ENCODE measurements around the gene CLEC4E.
"Not testable (repeated sequence)": the region's sequence is repeated elsewhere in the genome, so short reads cannot be mapped to it uniquely, and the experiment has no call there.

CLEC4E gene

GRCh38 chr12:8537820-8538219 lies 2.9 kb downstream of the CLEC4E start:
- not testable (repeated sequence) for DNase-seq

GRCh38 chr12:8532045-8532444 lies 8.7 kb downstream of the CLEC4E start:
- DNase-seq = no peak

- DNase-seq = no peak
These were observed 13.2 kb downstream of the CLEC4E start for GRCh38 chr12:8527250-8528130.

DNA sequence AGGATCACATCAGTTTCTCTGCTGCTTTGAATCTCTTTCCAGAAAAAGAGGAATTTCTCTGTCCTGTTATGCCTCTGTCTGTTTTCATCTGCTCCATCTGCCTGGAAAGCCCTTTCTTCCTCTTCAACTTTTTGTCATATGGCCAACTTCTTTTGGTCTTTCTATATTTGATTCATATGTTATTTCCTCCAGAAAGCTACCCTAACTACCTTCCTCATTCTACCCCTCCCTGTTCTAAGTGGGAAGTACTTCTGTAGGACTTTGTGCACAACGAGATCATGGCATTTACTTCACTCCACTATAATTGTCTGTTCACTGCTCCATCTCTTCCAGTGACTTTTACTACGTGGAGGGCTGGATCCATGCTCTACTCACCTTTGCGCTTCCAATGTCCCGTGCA lies 21.5 kb downstream of the CLEC4E start:
- peak; percentile 30 to 60 for DNase-seq

- DNase-seq = no peak
These were observed 22.7 kb downstream of the CLEC4E start for GRCh38 chr12:8517971-8518370.

DNA sequence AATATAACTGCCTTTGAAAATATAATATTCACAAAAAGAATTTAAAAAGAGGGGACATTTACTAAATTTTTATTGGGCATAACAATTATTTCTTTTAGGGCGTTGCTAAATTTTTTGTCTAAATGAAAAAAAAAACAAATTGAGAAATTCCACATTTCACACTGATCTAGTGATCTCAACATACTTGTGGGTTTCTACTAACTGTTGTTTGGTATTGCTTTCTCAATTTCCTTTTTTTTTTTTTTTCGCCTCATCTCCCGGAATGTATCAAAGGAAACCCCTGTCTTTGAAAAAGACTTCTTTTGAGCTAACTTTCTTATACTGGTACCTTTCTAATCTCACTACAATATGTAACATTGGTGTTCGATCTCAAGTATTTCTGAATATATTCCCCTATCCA lies 27.4 kb downstream of the CLEC4E start, which contains the start of gene CLEC4D:
TSS of gene CLEC4D (plus strand) at position 248 of the 400 bp plus-strand sequence. CDS start 230 bp downstream, outside the sequence.
- peak; percentile 16 to 86 for DNase-seq

- DNase-seq = peak in 1 of 2 donors; percentile 13
These were observed 31.5 kb downstream of the CLEC4E start for GRCh38 chr12:8508910-8509841.

DNA sequence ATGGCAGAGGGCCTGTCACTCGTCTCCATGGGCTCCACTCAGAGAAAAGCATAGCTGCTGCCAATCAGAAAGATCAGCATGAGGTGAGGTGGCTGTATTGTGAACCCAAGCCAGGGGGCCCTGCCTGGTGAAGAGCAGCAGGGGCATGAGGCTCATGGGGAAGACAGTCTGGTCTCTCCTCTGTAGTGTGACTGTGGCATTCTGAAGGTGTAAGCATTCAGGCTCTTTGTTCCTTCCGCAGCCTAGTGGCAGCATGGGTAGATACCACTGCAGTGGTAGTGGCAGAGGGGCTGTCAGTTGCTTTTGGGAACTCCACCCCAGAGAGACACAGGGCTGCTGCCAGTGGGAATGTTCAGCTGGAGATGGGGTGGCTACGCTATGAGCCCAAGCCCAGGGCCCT lies 32.5 kb downstream of the CLEC4E start:
- no peak for DNase-seq

GRCh38 chr12:8507596-8507995 lies 33.1 kb downstream of the CLEC4E start:
- peak; percentile 57 to 72 for DNase-seq

DNA sequence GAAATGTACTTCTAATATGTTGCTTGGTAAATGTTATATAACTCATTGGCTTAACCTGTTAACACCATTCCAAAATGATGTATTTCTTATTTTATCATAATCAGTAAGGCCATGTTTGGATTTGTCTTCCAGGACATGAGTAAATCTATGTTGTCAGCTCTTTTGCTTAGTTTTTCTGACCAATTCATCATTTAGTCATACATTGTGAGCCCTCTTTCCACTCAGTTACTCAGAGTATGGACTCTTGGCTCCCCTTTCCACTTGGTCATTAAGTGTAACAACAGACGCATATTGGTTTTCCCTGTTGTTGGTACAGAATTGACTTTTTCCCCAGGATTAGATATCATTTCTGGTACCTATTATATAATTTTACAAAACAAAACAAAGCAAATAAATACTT lies 36.4 kb downstream of the CLEC4E start:
- no peak for DNase-seq

DNA sequence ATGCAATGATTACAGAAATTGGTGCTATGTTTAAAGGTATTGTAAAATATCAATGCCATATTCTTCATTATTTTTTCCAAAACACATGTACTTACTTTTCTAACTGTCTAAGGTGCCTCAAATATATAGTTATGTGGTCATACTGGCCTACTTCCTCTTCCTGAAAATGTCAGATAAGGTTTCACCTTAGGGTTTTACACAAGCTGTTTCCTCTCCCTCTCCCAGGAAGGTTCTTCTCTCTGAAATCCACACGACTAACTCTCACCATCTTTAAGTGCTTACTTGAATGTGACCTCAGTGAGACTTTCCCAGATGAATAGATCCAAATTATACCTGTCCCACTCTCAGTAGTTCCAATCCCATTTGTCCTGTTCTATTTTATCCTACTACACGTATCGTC lies 39.0 kb downstream of the CLEC4E start:
- DNase-seq = no peak

GRCh38 chr12:8499616-8500015 lies 41.1 kb downstream of the CLEC4E start:
- DNase-seq = peak in 1 of 2 donors; percentile 23

- not testable (repeated sequence) for DNase-seq
These were observed 44.6 kb downstream of the CLEC4E start for GRCh38 chr12:8496074-8496473.

DNA sequence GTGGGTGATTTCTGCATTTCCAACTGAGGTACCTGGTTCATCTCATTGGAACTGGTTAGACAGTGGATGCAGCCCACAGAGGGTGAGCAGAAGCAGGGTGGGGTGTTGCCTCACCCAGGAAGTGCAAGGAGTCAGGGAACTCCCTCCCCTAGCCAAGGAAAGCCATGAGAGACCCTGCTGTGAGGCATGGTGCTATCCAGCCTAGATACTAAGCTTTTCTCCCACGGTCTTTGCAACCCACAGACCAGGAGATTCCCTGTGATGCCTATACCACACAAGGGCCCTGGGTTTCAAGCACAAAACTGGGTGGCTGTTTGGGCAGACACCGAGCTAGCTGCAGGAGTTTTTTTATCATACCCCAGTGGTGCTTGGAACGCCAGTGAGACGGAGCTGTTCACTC lies 45.0 kb downstream of the CLEC4E start:
- DNase-seq = not testable (repeated sequence)

GRCh38 chr12:8493084-8493483 lies 47.6 kb downstream of the CLEC4E start:
- DNase-seq = peak; percentile 94 to 97

DNA sequence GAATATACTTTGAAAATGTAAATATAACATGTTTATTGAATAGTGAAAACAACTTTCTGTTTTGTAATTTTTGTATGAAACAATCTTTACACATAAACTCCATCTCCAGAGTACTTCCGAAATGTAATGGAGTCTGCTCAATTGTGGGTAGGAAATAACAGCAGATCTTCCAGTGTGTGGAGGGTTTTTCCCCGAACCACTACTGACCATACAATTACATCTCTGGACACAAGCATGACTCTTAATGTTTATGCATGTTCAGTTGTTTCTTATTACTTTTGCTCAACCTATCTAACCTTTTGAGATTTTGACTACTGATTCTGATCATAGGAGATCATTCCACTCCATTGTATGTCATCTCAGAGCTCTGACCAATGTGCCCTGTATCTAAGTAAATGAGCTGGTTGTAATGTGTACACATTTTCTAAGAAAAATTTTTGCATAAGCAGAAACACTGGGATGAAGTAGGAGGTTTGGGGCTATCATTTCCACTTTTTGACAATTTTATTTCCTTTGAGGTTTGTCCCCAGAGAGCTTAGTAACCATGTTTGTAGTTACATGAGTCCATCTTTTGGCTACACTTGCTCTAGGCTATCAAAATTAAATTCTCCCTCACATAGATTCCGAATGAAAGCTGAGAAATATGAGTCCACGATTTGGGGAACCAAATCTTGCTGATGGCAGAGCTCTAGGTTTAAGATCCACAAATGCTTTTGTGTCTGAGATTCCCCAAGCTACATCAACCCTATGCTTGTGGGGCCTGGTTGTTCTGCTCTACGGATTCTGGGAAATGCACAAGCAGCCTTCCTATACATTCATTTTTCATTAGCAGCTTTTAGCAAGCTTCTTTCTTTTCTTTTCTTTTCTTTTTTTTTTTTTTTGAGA lies 48.8 kb downstream of the CLEC4E start:
- peak; percentile 50 to 80 for DNase-seq

Data from inflammatory macrophage (primary cell).